Neural cell (in vitro differentiated cells): ENCODE measurements around the gene NT5C2.

Experiments
- EZH2 ChIP-seq: fragments of 200-600, 300-800 bp; shearing (Covaris generic), sonication (generic); IDR thresholded peaks from 2 replicates; pipeline ENCODE4 v1.6.1; 2014; ENCODE audit warnings: antibody characterized with exemption, low read length, borderline replicate concordance, mild to moderate bottlenecking; ENCODE audit not compliant: insufficient read depth, poor library complexity, severe bottlenecking
- TF ChIP-seq, protein P1 (sequence below): fragments of 450-650 bp; IDR thresholded peaks from 2 replicates; pipeline ENCODE4 v1.5.1; 2014; ENCODE audit warnings: antibody characterized with exemption, mild to moderate bottlenecking, moderate library complexity; ENCODE audit not compliant: poor library complexity, severe bottlenecking
- TF ChIP-seq, protein P2 (sequence below): IDR thresholded peaks from 2 replicates; pipeline ENCODE4 v1.6.1; 2012; ENCODE audit warnings: borderline replicate concordance

DNA sequence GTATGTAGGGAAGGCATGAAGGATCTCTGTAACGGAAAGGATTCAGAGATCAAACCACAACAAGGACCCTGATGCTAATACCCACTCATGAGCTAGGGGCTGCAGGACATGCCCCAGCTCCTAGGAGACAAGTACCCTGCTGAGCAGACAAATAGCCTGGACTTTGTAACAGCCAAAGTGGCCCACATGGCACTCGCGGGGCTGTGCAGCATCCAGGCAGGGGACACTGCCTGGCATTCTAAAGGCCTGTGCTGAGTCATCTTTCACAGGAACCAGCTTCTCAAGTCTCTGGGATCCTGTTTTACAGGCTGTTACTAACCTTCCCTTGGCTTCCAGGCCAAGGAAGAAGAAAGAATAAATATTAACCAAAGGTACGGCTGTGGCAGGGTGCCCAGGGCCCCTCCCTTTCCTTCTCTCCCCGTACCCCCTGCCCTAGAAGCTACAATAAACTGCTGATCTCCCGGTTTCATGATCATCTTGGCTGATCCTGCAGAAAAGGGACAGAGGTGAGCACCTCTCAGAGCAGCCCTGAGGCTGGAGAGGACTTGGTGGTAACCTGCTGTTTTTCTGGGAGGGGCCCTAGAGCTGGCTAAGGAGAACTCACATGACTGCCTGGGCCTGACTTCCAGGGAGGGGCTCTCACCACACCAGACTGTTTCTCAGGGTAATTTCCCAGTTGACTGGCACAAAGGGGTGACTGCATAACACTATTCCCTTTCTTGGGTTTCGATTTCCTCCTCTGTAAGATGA lies 48.4 kb upstream of the NT5C2 start:
- TF ChIP-seq, protein P1, sequence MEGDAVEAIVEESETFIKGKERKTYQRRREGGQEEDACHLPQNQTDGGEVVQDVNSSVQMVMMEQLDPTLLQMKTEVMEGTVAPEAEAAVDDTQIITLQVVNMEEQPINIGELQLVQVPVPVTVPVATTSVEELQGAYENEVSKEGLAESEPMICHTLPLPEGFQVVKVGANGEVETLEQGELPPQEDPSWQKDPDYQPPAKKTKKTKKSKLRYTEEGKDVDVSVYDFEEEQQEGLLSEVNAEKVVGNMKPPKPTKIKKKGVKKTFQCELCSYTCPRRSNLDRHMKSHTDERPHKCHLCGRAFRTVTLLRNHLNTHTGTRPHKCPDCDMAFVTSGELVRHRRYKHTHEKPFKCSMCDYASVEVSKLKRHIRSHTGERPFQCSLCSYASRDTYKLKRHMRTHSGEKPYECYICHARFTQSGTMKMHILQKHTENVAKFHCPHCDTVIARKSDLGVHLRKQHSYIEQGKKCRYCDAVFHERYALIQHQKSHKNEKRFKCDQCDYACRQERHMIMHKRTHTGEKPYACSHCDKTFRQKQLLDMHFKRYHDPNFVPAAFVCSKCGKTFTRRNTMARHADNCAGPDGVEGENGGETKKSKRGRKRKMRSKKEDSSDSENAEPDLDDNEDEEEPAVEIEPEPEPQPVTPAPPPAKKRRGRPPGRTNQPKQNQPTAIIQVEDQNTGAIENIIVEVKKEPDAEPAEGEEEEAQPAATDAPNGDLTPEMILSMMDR: no peak
- TF ChIP-seq EZH2: no peak
- TF ChIP-seq, protein P2, sequence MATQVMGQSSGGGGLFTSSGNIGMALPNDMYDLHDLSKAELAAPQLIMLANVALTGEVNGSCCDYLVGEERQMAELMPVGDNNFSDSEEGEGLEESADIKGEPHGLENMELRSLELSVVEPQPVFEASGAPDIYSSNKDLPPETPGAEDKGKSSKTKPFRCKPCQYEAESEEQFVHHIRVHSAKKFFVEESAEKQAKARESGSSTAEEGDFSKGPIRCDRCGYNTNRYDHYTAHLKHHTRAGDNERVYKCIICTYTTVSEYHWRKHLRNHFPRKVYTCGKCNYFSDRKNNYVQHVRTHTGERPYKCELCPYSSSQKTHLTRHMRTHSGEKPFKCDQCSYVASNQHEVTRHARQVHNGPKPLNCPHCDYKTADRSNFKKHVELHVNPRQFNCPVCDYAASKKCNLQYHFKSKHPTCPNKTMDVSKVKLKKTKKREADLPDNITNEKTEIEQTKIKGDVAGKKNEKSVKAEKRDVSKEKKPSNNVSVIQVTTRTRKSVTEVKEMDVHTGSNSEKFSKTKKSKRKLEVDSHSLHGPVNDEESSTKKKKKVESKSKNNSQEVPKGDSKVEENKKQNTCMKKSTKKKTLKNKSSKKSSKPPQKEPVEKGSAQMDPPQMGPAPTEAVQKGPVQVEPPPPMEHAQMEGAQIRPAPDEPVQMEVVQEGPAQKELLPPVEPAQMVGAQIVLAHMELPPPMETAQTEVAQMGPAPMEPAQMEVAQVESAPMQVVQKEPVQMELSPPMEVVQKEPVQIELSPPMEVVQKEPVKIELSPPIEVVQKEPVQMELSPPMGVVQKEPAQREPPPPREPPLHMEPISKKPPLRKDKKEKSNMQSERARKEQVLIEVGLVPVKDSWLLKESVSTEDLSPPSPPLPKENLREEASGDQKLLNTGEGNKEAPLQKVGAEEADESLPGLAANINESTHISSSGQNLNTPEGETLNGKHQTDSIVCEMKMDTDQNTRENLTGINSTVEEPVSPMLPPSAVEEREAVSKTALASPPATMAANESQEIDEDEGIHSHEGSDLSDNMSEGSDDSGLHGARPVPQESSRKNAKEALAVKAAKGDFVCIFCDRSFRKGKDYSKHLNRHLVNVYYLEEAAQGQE: no peak
